K562 (cell line): Measurements from ENCODE around the gene SFXN5. TPM values are rescaled to one million over a fixed set of nuclear protein-coding genes. Genes with fewer than 3 reads are reported as not detected.

ENCODE experiments used
- ATAC-seq: fragments of 200-7000 bp; cut with Tn5 transposase; 3 replicates; pipeline ENCODE4 v1.9.1; 2020; ENCODE audit warnings: moderate library complexity
- BruUV-seq: library from RNA; stranded (reverse); fragments of 400-500 nt; replicated peaks from 2 replicates; lab custom pipeline; 2021; lab: Mats Ljungman, UMichigan
- CTCF ChIA-PET: fragments of 300-600 bp; formaldehyde crosslinking; extraction: SDS; loops from one replicate; lab custom pipeline; 2021; ENCODE audit warnings: low intra/inter-chr PET ratio; lab: Yijun Ruan, JAX
- POLR2A ChIA-PET: fragments of 300-600, 350-650 bp; sonication (Branson Sonifier 250); formaldehyde crosslinking; extraction: SDS; loops from one replicate; lab custom pipeline; 2021; ENCODE audit warnings: antibody characterized with exemption, inconsistent platforms; lab: Yijun Ruan, JAX
- DNase-seq, 4 experiments: peaks; one replicate each; pipeline versions ENCODE4 v3.0.0 to v3.0.0-alpha.2; 2011 to 2018; ENCODE audit warnings: low spot score in 3 of 4, mixed read lengths in 3 of 4; ENCODE audit errors: extremely low read depth in 1 of 4
- FAIRE-seq: peaks from 2 replicates; lab custom pipeline; 2011; peaks lifted over from hg19 to GRCh38; lab: Jason Lieb, UNC
- H2AFZ ChIP-seq: 2 replicates; pipeline ENCODE4 v1.6.0; 2011; ENCODE audit warnings: low read depth, low read length, control low read depth, inconsistent platforms
- H3K27ac ChIP-seq: fragments of 200-600 bp; 3 replicates; pipeline ENCODE4 v1.8.0; 2011; ENCODE audit warnings: low read depth, mild to moderate bottlenecking, control low read depth, inconsistent platforms, low read length, moderate library complexity, mixed read lengths; ENCODE audit errors: extremely low read depth
- H3K27me3 ChIP-seq, 2 experiments: fragments of 300-600 bp in 1 of 2; 2 replicates in 1 of 2; 3 replicates in 1 of 2; pipeline versions ENCODE4 v1.6.0 to v1.8.0; 2011; ENCODE audit warnings: inconsistent platforms in 2 of 2, low read length in 2 of 2, mild to moderate bottlenecking in 1 of 2, mixed read lengths in 1 of 2, moderate library complexity in 1 of 2; ENCODE audit not compliant: control insufficient read depth in 2 of 2, insufficient read depth in 2 of 2
- H3K36me3 ChIP-seq: fragments of 300-600 bp; 3 replicates; pipeline ENCODE4 v1.8.0; 2011; ENCODE audit warnings: mild to moderate bottlenecking, low read length, inconsistent platforms; ENCODE audit not compliant: control insufficient read depth, insufficient read depth
- H3K4me1 ChIP-seq, 2 experiments: fragments of 200-600 bp in 1 of 2; replicated peaks in 1 of 2; 2 replicates in 1 of 2; 3 replicates in 1 of 2; pipeline versions ENCODE4 v1.5.1 to v1.8.0; 2011; ENCODE audit warnings: inconsistent platforms in 2 of 2, low read length in 2 of 2, mild to moderate bottlenecking in 1 of 2, mixed read lengths in 1 of 2, moderate library complexity in 1 of 2; ENCODE audit not compliant: control insufficient read depth in 2 of 2, insufficient read depth in 2 of 2
- H3K4me2 ChIP-seq: 2 replicates; pipeline ENCODE4 v1.6.1; 2011; ENCODE audit warnings: low read length, control low read depth, inconsistent platforms, mixed read lengths; ENCODE audit not compliant: insufficient read depth
- H3K4me3 ChIP-seq: fragments of 200-600 bp; sonication (generic), shearing (Covaris generic); 2 replicates; pipeline ENCODE4 v1.5.1; 2016; ENCODE audit warnings: control low read depth, inconsistent platforms
- H3K79me2 ChIP-seq: fragments of 200-600 bp; 3 replicates; pipeline ENCODE4 v1.8.0; 2011; ENCODE audit warnings: low read length, inconsistent platforms; ENCODE audit not compliant: control insufficient read depth, insufficient read depth
- H3K9ac ChIP-seq, 2 experiments: 2 replicates each; pipeline versions ENCODE4 v1.6.0 to v1.6.1; 2011; ENCODE audit warnings: low read depth in 2 of 2, low read length in 2 of 2, control low read depth in 1 of 2, inconsistent platforms in 1 of 2, mild to moderate bottlenecking in 1 of 2, mixed read lengths in 1 of 2; ENCODE audit not compliant: insufficient read depth in 1 of 2
- H3K9me1 ChIP-seq: one replicate; pipeline ENCODE4 v1.6.0; 2011; ENCODE audit warnings: inconsistent platforms, mild to moderate bottlenecking, low read length, moderate library complexity; ENCODE audit not compliant: control insufficient read depth, insufficient read depth
- H3K9me3 ChIP-seq: replicated peaks from 2 replicates; pipeline ENCODE4 v1.5.1; 2011; ENCODE audit warnings: low read depth, low read length, inconsistent platforms; ENCODE audit not compliant: control insufficient read depth, insufficient read depth
- H4K20me1 ChIP-seq: replicated peaks from 2 replicates; pipeline ENCODE4 v1.6.1; 2011; ENCODE audit warnings: low read length, inconsistent platforms, mixed read lengths; ENCODE audit not compliant: control insufficient read depth, insufficient read depth
- IRF1 ChIP-seq: sonication (generic); formaldehyde crosslinking; IDR thresholded peaks from 2 replicates; pipeline ENCODE4 v1.8.0; 2022; ENCODE audit warnings: missing genetic modification reagents, mild to moderate bottlenecking, borderline replicate concordance
- MCM5 ChIP-seq: fragments of 450-650 bp; IDR thresholded peaks from 2 replicates; pipeline ENCODE4 v1.6.1; 2016; ENCODE audit warnings: low read depth
- SP2 ChIP-seq: IDR thresholded peaks from 2 replicates; pipeline ENCODE4 v1.6.1; 2011; ENCODE audit warnings: mild to moderate bottlenecking, low read depth, low read length, moderate library complexity; ENCODE audit not compliant: poor library complexity, severe bottlenecking; ENCODE audit errors: extremely low read depth
- ZNF263 ChIP-seq: sonication (generic); formaldehyde crosslinking; IDR thresholded peaks from 2 replicates; pipeline ENCODE4 v1.8.0; 2022; ENCODE audit warnings: mild to moderate bottlenecking, missing genetic modification reagents, borderline replicate concordance
- WGBS: fragments of 100-300 bp; shearing (Covaris generic); methylation state at CpG from one replicate; pipeline ENCODE4 v1.1.6; 2016; ENCODE audit warnings: low coverage, mixed read lengths; ENCODE audit not compliant: insufficient coverage; ENCODE audit errors: missing lambda C conversion rate; 5-methylcytosine and 5-hydroxymethylcytosine counted together
- in situ Hi-C: fragments of 300-500 bp; cut with MboI; formaldehyde crosslinking; loops from 4 replicates; pipeline ENCODE4 v1.15.0; 2018; ENCODE audit warnings: inconsistent platforms, mixed read lengths
- intact Hi-C: fragments of 100-400 bp; cut with micrococcal nuclease; formaldehyde crosslinking; loops from 2 replicates; pipeline ENCODE4 v1.14.2; 2022
- polyA plus RNA-seq, 8 experiments: library from polyadenylated mRNA; depleted of rRNA in 4 of 8; stranded (reverse) in 5 of 8; unstranded in 3 of 8; fragments of >200 nt; fragmentation: Nextera tagmentation in 2 of 8; fragmentation: Illumina TruSeq in 1 of 8; extraction: Ambion mirVana in 2 of 8; extraction: Trizol in 1 of 8; gene quantifications; 2 replicates each; pipeline versions ENCODE4 v1.2.1 to v1.2.3, GENCODE V29; 2011 to 2014; ENCODE audit warnings: inconsistent platforms in 1 of 8, missing spikeins in 1 of 8
- total RNA-seq, 7 experiments: library from RNA; depleted of rRNA in 6 of 7; stranded (reverse); fragments of >200 nt in 6 of 7; fragmentation: Illumina TruSeq in 2 of 7; extraction: Trizol in 2 of 7; gene quantifications; 2 replicates each; pipeline versions ENCODE4 v1.2.1 to v1.2.3, GENCODE V29; 2011 to 2021; ENCODE audit warnings: low replicate concordance in 1 of 7
- TF ChIP-seq, protein P1 (sequence below): sonication (generic); formaldehyde crosslinking; IDR thresholded peaks from 2 replicates; pipeline ENCODE4 v1.8.0; 2022; ENCODE audit warnings: mild to moderate bottlenecking, missing genetic modification reagents

The SFXN5 gene
- total and polyA plus RNA-seq, 9 of the 15 experiments (the other 6 are each of a cell fraction or from before 2014, with no cell fraction given): 8.3 to 22.6 (median 16.0) TPM

GRCh38 chr2:72942293-72942692 lies 129.2 kb downstream of the SFXN5 start:
- no peaks in the 10 kb centered on the region for H3K79me2 ChIP-seq
- POLR2A ChIA-PET: interaction anchor here (1.1 to 1.3 kb wide), 2 partner anchors 9 to 25 kb away, joined by 3 to 4 read pairs; partner anchors contain the start of gene EMX1
- FAIRE-seq: no peak
- TF ChIP-seq IRF1 (CRISPR knock-in tag): no peak
- TF ChIP-seq ZNF263 (CRISPR knock-in tag): no peak
- TF ChIP-seq, all 486 proteins: peak for 0
- in situ Hi-C loops (no loop called here), intact Hi-C loops (no loop called here)
- no peak overlapping the region for H3K4me3 ChIP-seq
- H3K9me1 ChIP-seq: no peaks in the 10 kb centered on the region
- no peak for DNase-seq
- 0 out of 4 replicates have a peak overlapping the region, but pooled peaks of 1 of the 2 experiments have one; percentile 26 for H3K9ac ChIP-seq
- H3K9me3 ChIP-seq: no peaks in the 10 kb centered on the region
- no peak overlapping the region for H3K27ac ChIP-seq
- WGBS: 56% methylated on average over 5 of the region's 8 CpGs
- peaks cover 2 to 12% of the 10 kb centered on the region in 2 experiments; a peak in 2 of 5 replicates for H3K27me3 ChIP-seq
- no peak for ATAC-seq
- H3K4me1 ChIP-seq: peaks cover 0 to 2% of the 10 kb centered on the region in 2 experiments; a peak in 2 of 5 replicates
- peaks cover 5% of the 10 kb centered on the region for H4K20me1 ChIP-seq
- no peaks in the 10 kb centered on the region for H3K36me3 ChIP-seq
- BruUV-seq: no TSS peak
- H3K4me2 ChIP-seq: no peak overlapping the region
- CTCF ChIA-PET: no interaction called here
- no peak overlapping the region for H2AFZ ChIP-seq

DNA sequence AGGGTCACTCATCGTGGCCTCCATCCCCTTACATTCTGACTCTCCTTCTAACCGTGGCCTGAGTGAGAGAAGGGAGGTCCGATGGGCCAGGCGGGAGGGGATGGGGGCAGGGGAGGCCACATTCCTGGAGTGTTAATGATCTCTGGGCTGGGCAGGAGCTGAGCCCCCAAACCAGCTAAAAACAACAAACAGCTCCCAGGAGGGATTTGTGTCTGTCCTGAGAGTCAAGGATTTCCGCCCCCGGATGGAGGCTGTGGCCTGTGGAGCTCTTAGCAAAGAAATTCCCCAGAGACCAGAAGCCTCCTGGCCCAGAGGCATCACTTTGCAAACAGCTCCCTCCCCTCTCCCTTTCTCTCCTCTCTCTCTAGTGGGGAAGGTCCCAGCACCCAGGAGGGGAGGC lies 130.7 kb downstream of the SFXN5 start:
- BruUV-seq: no TSS peak
- H3K36me3 ChIP-seq: no peaks in the 10 kb centered on the region
- TF ChIP-seq, protein P1, sequence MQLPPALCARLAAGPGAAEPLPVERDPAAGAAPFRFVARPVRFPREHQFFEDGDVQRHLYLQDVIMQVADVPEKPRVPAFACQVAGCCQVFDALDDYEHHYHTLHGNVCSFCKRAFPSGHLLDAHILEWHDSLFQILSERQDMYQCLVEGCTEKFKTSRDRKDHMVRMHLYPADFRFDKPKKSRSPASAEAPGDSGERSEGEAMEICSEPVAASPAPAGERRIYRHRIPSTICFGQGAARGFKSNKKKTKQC (CRISPR knock-in tag): no peak
- TF ChIP-seq SP2: no peak
- TF ChIP-seq MCM5: no peak
- TF ChIP-seq, all 486 proteins: peak for 0
- no peak for DNase-seq
- POLR2A ChIA-PET: no interaction called here
- Histone ChIP-seq H3K9ac (no peak overlapping the region), H3K27me3 (peaks cover 2 to 27% of the 10 kb centered on the region in 2 experiments; a peak in 2 of 5 replicates), H4K20me1 (peaks cover 7% of the 10 kb centered on the region), H3K9me3 (no peaks in the 10 kb centered on the region), H3K79me2 (no peaks in the 10 kb centered on the region), H3K27ac (no peak overlapping the region), H3K4me1 (peaks cover 0 to 7% of the 10 kb centered on the region in 2 experiments; a peak in 2 of 5 replicates), H2AFZ (no peak overlapping the region), H3K4me3 (no peak overlapping the region), H3K4me2 (no peak overlapping the region), H3K9me1 (no peaks in the 10 kb centered on the region)
- intact Hi-C loops: no loop called here
- CTCF ChIA-PET: no interaction called here
- no peak for FAIRE-seq
- 26% methylated on average over 6 of the region's 6 CpGs for WGBS
- in situ Hi-C loops: no loop called here
- no peak for ATAC-seq
